HG03159 (cell line): ENCODE measurements around the gene COG5.

ENCODE experiments used
- ATAC-seq: cut with Tn5 transposase; IDR thresholded peaks from one replicate; pipeline ENCODE4 v1.9.1; 2021; ENCODE audit warnings: mild to moderate bottlenecking, moderate library complexity; ENCODE audit not compliant: unreplicated experiment

The COG5 gene

DNA sequence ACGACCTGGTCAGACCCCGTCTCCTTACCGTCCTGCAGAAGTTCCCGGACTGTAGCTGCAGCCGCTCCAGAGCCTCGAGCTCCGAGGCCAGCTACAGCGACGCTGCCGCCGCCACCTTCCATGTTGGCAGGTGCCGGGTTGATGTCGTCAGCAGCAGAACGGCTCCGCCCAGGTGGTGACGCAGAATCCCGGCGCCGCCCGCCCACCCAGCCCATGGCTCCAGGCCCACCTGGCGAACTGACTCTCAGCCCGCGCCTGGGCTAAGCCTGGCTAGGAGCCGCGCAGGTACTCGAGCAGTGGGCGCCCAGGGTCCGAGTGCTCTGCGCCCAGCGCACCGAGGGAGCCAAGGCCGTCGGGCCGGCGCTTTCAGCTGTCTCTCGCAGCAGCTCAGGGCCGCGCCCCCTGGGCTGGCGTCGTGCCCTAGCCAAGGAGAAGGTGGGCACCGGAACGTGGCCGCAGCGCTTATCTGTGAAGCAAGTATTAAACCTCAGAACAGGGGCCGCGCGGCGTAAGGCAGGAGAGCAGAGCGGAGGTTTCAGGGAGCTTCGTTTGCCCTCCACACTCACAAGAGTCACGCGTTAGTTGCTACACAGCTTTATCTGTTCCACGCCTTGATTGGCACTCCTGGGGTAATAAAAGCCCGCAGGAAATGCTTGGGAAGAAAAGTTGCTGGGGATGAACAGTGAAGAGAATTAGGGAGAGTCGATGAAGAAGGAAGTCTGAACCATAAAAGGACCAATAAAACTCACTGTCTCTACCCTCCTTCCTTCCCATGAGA is at the start of gene COG5, which contains the start of gene DUS4L:
TSS of gene COG5 (minus strand) at position 146 of the 778 bp plus-strand sequence. CDS start at position 122, 24 bp downstream.
TSS of gene DUS4L (plus strand) at position 197 of the 778 bp plus-strand sequence. CDS start 3,100 bp downstream, outside the sequence.
- peak; percentile 95 for ATAC-seq

DNA sequence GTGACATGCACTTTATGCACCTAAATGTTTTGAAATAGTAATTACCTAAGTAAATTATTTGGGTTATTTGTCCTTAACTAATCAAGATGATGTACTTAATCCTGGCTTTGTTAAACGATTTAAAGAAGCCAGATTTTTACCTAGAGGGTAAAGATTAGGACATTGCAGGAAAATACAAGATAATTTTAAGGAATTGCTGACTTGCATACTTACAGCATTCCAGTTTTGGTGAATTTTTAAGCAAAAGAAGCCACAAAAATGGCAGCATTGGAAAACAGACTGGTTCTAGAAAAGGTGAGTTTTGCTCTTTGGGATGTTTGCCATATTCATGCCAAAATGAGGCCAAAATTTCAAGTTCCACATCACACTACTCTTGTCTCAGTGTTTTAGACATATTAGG is 49.7 kb upstream of the COG5 start:
- ATAC-seq: no peak

DNA sequence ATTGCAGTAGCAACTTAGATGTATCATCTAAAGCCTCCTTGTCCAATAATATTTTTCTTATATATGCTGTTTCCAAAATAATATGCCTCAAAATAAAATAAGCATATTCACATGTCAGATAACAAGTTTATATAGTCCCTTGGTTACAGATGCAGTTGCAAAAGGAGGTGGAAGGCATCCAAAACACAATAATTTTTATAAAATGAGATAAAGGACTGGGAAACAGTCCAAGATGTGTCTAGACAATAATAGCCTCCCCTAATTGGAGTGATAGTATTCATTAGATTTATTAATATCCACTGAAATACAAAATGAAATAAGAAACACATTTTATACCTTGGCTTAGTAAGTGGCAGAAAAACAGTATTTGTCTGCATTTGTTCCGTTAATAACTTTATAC is 46.6 kb upstream of the COG5 start:
- ATAC-seq: no peak

DNA sequence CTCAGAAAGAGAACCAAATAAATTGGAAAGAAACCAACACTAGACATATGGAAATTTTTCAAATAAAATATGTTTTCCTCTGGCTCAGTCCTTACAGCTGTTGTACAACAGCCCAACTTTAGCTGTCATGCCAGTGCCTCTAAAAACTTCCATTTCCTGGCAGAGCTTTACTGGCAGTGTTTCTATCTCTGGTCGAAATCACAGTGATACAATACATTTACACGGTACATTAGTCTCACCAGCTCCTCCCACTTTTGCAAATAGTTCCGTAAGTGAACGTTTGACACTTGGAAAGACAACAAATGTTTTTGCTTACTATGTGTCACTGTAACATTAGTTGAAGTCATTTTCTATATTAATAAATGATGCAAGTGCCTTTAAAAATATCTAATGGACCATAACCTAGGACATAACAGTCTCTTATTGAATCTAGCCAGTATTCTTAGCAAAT is 46.1 kb upstream of the COG5 start:
- no peak for ATAC-seq

DNA sequence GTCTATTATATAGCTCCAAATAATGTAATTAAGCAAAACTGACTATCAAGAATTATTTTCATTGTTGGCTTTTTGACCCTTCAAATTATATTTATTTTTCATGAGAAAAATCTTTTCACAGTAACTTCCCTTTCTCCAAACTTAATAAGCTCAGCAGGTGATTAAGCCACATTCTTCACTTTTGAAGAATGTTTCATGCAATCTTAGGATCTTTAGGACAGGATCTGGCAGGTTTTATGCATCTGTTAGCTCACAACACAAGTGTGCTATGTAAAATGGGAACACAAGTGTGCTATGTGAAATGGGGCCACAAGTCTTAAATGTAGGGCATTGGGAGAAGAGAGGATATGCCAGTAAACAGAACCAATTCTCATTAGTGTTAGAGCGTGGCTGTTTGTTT is 42.6 kb upstream of the COG5 start:
- no peak for ATAC-seq

DNA sequence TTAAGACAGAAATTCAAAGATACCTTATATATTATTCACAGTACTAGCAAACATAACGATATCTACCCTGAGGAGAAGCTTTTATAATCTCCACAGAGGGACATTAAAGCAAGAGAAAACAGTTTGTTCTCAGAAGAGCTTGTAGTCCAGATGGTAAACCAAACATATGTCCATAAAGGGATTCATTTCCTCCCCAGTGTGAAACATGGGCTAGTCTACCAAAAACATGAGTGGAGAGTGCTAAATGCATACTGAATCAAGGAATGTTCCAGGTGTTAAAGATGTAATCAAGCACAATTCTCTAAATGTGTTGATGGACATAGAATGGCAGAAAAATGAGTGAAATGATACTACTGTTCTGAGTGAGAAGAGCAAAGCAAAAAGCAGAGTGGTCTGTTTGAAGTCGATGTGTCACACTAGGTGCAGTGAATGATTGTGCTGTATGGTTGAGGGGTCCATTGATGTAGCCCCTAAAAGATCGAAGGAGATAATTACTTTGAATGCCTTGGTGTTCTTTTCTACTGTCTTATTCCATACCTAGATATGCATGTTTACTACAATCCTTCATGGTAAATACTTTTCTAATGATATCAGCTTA is 41.6 kb upstream of the COG5 start:
- no peak for ATAC-seq

DNA sequence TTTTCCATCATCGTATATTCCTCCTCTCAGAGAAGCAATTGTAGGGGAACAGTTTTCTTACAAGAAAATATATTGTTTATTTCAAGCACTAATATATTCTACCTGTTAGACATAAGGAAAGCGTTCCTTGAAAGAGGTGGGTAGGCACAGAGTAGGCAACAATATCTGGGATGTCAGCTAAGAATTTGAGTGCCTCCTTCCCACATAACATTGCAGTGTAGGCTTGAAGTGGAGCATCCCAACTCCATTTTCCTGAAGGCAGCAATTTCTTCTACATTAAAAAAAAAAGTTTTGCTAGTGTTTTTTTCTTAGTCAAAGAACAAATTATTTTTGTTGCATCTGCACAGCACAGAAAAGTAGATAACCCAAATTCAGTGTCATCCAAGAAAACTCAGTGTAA is 37.1 kb upstream of the COG5 start:
- ATAC-seq: no peak

DNA sequence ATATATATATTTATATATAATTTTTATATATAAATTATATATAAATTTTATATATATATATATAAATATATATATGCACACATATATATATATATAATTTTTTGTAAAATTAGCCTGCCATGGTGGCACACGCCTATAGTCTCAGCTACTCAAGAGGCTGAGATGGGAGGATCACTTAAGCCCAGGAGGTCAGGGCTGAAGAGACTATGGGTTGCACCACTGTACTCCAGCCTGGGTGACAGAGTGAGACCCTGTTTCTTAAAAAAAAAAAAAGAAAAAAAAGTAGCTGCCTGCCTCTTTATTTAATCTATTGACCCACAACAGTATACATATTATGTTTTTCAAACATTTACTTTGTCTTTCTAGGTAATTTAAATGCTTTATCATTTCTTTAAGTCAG is 35.5 kb upstream of the COG5 start:
- no peak for ATAC-seq

DNA sequence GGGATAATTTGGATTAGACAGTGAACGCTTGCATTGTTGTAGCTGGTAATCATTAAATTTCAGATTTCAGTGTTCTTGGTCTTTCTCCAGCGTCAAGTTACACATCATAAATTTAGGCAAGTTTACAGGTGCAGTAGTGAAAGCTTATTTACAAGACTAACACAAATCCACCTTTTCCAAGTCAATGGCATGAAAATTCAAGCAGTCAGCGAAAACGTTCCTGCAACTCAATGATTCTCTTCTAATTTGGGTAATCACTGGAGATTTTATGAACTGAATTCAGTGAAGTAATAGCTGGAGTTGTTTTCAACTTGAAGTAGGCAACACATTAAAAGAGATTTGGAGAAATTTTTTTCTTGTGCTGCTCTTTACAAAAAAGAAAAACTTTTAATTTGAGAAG is 34.2 kb upstream of the COG5 start:
- ATAC-seq: no peak

DNA sequence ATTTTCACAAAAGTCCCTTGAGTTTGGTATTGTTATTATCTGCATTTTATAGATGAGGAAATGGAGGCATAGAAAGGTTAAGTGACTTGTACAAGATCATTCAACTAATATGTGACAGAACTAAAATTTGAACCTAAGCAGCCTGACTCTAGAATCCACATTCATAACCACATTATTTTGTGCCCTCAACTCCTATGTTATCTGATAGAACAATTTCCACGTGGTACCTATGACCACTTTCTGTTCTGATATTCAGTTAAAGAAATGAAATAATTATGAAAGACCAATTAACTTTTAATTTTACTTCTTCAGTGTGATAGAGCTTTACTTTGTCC is 33.8 kb upstream of the COG5 start:
- no peak for ATAC-seq

DNA sequence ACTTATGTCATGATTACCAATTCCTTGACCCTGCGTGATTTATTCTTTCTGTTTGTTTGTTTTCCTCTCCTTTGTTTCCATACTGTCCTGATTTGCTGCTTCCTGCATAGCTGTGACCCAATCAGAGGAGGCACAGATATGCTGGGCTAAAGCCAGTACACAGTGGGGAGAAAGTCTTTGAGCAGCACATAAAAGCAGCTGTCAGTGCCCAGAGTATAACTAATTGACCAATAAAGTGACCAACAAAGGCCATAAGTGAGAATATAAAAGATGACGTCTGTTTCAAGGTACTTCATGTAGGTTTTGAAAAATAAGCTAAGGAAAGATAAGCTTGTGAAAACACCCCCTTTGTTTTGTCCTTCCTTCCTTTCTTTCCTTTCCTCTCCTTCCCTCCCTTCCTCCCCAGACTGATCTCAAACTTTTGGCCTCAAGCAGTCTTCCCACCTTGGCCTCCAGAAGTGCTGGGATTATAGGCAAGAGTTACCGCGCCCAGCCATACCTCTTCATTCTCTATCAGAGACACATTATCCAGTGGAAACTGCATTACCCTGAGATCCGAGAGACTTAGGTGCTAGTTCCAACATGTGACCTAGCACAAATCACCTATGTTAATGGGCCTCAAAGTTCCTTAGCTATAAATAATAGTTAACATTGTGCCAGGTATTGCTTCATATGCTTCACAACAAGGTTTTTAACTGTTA is 33.3 kb upstream of the COG5 start:
- no peak for ATAC-seq

DNA sequence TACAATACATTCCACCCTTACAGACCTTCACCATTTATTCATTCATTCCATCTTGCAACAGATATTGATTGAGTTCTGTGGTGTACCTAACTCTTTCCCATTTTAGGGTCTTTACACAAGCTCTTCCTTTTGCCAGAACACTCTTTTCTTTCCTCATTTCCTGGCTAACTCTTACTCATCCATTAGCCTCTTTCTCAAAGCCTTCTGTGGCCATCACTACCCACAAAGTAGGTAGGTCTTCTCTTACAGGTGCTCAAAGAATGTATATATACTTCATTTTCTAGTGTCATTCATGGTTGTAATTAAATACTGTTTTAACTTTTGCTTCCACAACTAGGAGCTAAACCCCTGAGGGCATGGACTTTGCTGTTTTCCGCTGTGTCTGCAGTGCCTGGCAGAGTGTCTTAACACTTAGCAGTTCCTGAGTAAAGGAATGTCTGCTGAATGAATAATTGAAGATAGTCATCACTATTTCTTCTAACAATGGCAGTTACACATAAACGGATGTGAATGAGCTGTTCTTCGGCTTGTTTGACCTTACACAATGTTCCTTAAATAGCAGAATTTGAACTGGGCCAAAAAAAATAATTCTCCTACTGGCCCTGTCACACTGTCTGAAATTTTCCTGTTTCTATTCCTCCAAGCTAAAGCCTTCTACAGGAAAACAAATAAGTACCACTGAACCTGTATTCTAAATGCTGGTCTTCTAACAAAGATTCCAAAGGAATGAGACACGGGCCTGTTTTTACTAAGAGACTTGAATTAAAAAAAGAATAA is 31.4 kb upstream of the COG5 start:
- no peak for ATAC-seq

DNA sequence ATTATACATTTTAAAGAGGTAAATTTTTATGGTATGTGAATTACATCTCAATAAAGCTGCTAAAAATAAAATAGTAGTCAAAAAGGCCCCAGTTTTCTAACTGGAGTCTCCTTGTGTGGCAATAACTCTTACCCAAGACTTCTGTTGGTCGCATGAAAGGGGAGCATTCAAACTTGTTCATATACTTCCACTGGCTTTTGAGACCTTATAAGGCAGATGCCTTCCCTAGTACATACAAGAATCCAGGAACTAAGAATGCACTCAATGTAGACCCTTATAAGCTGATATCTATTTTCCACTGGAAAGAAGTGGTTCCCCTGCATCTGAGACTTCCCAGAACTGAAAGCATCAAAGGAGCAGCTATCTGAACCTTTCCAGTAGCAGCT is 29.3 kb upstream of the COG5 start:
- ATAC-seq: no peak

DNA sequence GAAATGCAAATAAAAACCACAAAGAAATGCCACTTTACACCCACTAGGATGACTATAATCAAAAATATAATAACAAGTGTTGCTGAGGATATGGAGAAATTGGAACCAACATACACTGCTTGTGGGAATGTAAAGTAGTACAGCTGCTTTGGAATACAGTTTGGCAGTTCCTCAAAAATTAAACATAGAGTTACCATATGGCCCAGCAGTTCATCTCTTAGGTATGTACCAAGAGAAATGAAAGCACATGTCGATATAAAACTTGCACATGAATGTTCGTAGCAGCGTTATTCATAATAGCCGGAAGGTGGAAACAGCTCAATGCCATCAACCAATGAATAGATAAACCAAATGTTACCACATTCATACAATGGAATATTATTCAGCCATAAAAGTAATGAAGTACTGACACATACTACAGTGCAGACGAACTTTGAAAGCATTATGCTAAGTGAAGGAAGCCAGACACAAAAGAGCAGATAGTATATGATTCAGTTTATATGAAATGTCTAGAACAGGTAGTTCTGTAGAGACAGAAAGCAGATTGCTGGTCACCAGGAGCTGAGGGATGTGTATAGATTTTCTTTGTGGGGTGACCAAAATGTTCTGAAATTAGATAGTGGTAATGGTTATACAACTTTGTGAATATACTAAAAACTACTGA is 28.8 kb upstream of the COG5 start:
- ATAC-seq: no peak

DNA sequence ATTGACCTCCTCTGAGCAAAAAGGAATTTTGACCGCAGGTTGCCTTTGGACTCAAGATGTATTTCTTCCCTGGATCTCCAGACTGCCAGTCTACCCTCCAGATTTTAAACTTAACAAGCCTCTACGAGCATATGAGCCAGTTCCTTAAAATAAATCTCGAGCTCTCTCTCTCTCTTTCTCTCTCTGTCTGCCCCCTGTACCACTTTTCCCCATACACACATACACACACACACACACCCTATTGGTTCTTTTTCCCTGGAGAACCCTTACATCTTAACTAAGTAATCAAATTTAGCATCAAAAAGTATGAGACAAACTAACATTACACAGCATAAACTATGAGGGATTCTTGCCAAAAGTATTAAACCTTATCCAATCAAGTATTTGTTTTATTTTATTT is 27.7 kb upstream of the COG5 start:
- ATAC-seq: no peak

DNA sequence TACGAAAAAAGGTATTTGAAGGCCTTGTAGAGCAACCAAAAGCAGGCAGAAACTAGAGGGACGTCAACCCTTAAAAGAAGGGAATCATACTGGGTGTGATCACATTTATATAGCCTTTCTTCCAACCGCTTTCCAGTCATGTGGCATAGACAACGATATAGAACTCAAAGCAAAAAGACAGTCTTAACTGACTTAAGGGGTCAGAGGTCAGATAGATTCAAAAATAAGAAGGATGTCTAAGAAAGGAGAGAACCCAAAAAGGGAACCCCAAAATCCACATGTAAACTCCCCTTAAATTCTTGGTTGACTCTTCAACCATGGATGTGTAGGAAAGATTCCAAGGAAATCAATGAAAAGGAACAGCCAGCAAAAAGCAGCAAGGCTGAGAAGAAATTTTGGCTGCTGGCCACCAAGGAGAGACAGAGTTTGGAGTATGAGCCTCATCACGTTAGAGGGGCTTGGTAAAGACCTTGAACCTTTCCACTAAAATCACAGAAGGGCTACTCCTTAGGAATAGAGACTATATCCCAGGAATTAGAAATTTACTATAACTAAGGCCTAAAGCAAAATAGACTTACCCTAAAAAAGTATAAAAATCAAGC is 24.9 kb upstream of the COG5 start:
- ATAC-seq: no peak

DNA sequence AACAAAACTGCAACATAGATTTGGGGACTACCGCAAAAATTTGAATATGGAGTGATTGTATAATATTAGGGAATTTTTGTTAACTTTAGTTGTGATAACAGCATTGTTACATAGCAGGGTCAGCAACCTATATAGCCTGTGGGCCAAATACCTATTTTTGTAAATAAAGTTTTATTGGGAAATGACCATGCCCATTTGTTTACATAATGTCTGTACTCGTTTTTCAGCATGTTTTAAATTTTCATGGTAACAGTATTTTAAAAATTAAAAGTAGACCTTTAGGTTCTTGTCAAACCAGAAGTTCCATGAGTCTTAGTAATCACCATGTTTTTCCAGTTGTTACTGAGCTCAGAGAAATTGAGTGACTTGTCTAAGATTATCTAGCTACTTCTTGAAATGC is 21.0 kb upstream of the COG5 start:
- no peak for ATAC-seq

DNA sequence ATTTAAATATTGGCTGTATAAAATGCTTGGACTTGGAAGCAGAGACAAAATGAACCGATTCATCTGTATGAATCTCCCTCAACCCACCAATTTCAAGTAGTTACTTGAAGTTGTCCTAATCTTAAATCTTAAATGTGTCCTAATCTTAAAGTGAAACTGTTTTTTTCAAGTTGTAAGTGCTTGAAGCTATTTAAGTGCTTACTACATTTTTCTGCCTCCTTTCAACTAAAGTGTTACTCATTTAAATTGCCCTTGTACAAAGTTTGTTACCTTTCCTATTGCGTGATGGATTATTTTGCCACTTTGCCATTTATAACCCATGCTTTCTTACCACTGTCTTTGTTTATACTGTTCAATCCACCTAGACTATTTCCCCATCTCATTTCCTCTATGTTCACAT is 19.2 kb upstream of the COG5 start:
- no peak for ATAC-seq

DNA sequence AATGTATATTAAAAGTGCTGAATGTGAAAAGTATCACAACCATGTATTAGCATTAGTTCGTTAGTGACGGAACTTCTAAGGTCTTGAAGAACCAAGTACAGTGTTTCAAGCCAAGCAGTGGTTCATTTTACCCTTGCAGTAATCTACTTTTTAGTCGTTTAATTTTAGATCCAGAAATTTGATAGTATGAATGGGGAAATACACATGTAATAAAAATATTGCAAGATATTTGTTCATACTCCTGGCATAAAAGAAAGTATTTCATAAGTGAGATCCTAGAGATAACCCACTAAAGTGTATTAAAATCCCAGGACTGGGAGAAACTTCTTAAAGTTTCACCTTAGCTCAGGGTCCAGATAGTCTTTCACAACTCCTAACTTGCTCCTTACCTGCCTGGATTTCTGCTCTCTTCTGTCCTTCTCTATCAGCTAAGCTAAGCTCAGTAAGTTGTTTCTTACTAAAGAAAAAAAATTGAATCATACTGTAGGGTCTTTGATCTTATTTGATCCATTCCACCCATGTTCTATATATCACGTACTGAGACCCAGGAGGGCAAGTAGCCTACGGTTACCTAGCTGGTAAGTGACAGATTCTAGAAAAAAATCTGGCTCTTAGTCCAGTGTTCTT is 17.8 kb upstream of the COG5 start:
- ATAC-seq: no peak
